Subcutaneous adipose tissue (tissue), 4 donors: ENCODE data around the gene MLPH. TPM values are rescaled to one million over a fixed set of nuclear protein-coding genes. Genes with fewer than 3 reads are reported as not detected.

Source experiments
- CTCF ChIP-seq: fragments of 450-650 bp; IDR thresholded peaks from one replicate; pipeline ENCODE4 v1.5.1; 2016; ENCODE audit warnings: low read depth, mild to moderate bottlenecking, control low read depth, antibody characterized with exemption, moderate library complexity
- total RNA-seq, 4 donors: library from RNA; depleted of rRNA; stranded (reverse); fragments of >200 nt; gene quantifications; one replicate each; pipeline ENCODE4 v1.1.0, GENCODE V29; 2016

Gene MLPH
- total RNA-seq, 4 donors from 2014 or later, result 7.1 to 24.7 (median 16.4) TPM

- no peak for TF ChIP-seq CTCF
These were observed 41.3 kb upstream of the MLPH start for GRCh38 chr2:237445611-237446337.

- no peak for TF ChIP-seq CTCF
These were observed 40.7 kb upstream of the MLPH start for GRCh38 chr2:237446338-237446665.

- no peak for TF ChIP-seq CTCF
These were observed 39.6 kb upstream of the MLPH start for GRCh38 chr2:237447496-237447895.

GRCh38 chr2:237448171-237448570, 38.9 kb upstream of the MLPH start:
- no peak for TF ChIP-seq CTCF

GRCh38 chr2:237448626-237449025, 38.4 kb upstream of the MLPH start:
- TF ChIP-seq CTCF, result no peak

GRCh38 chr2:237449193-237449881, 37.7 kb upstream of the MLPH start:
- no peak for TF ChIP-seq CTCF

- no peak for TF ChIP-seq CTCF
These were observed 36.9 kb upstream of the MLPH start for GRCh38 chr2:237450108-237450507.
